OCI-LY3 (cell line): Measurements from ENCODE around the gene KAZN.

Source experiments
- H2AFZ ChIP-seq: fragments of 200-600, 300-600 bp; shearing (Covaris generic); 2 replicates; pipeline ENCODE4 v1.6.0; 2014; ENCODE audit warnings: antibody characterized with exemption, low read depth, low read length
- H3K27ac ChIP-seq: fragments of 200-600, 300-600 bp; sonication (generic); 2 replicates; pipeline ENCODE4 v1.5.1; 2014; ENCODE audit warnings: mild to moderate bottlenecking, low read length, moderate library complexity, mixed read lengths
- H3K27me3 ChIP-seq: fragments of 200-600, 300-600 bp; sonication (generic); 2 replicates; pipeline ENCODE4 v1.6.1; 2014; ENCODE audit warnings: low read depth, low read length, mixed read lengths
- H3K36me3 ChIP-seq: fragments of 200-600, 300-600 bp; sonication (generic); replicated peaks from 2 replicates; pipeline ENCODE3; 2014; ENCODE audit warnings: low read depth, low read length, mixed read lengths
- H3K4me1 ChIP-seq: fragments of 300-600, 200-600 bp; sonication (generic); 2 replicates; pipeline ENCODE4 v1.6.1; 2014; ENCODE audit warnings: low read length, mixed read lengths
- H3K4me2 ChIP-seq: fragments of 200-600, 300-600 bp; sonication (generic); 2 replicates; pipeline ENCODE4 v1.6.1; 2014; ENCODE audit warnings: low read length, mixed read lengths
- H3K4me3 ChIP-seq: fragments of 300-600, 200-600 bp; sonication (generic); 2 replicates; pipeline ENCODE4 v1.5.1; 2014; ENCODE audit warnings: antibody characterized with exemption, mild to moderate bottlenecking, low read length, moderate library complexity
- H3K79me2 ChIP-seq: fragments of 300-600, 200-600 bp; shearing (Covaris generic); 2 replicates; pipeline ENCODE4 v1.6.1; 2014; ENCODE audit warnings: mild to moderate bottlenecking, low read length, mixed read lengths
- H3K9ac ChIP-seq: fragments of 300-600, 200-600 bp; shearing (Covaris generic); 2 replicates; pipeline ENCODE4 v1.6.0; 2014; ENCODE audit warnings: mild to moderate bottlenecking, low read length, moderate library complexity
- H3K9me3 ChIP-seq: fragments of 200-600, 300-600 bp; shearing (Covaris generic); 2 replicates; pipeline ENCODE4 v1.6.1; 2014; ENCODE audit warnings: low read length, mixed read lengths; ENCODE audit not compliant: insufficient read depth
- H4K20me1 ChIP-seq: fragments of 200-600, 300-600 bp; sonication (generic); 2 replicates; pipeline ENCODE4 v1.6.1; 2016; ENCODE audit warnings: low read length, mixed read lengths; ENCODE audit not compliant: insufficient read depth
- CTCF ChIP-seq: fragments of 200-600, 300-600 bp; sonication (generic); IDR thresholded peaks from 2 replicates; pipeline ENCODE4 v1.5.1; 2014; ENCODE audit warnings: antibody characterized with exemption, low read length, low read depth
- EZH2phosphoT487 ChIP-seq: fragments of 200-600 bp; shearing (Covaris generic); IDR thresholded peaks from 2 replicates; pipeline ENCODE4 v1.6.1; 2018; ENCODE audit warnings: antibody characterized with exemption, mixed run types, low read depth

Gene KAZN

GRCh38 chr1:14941864-14942263 lies 343.4 kb downstream of the KAZN start:
- Histone ChIP-seq H3K4me3 (no peak overlapping the region), H2AFZ (no peak overlapping the region), H3K27me3 (no peaks in the 10 kb centered on the region), H4K20me1 (no peaks in the 10 kb centered on the region), H3K79me2 (no peaks in the 10 kb centered on the region), H3K36me3 (no peaks in the 10 kb centered on the region), H3K4me2 (no peak overlapping the region), H3K9ac (no peak overlapping the region), H3K9me3 (no peaks in the 10 kb centered on the region), H3K27ac (no peak overlapping the region), H3K4me1 (no peaks in the 10 kb centered on the region)
- TF ChIP-seq EZH2phosphoT487 (no peak), CTCF (no peak)

- Histone ChIP-seq H3K9me3 (no peaks in the 10 kb centered on the region), H3K9ac (no peak overlapping the region), H4K20me1 (no peaks in the 10 kb centered on the region), H3K4me3 (no peak overlapping the region), H3K4me1 (no peaks in the 10 kb centered on the region), H2AFZ (no peak overlapping the region), H3K4me2 (no peak overlapping the region), H3K27me3 (no peaks in the 10 kb centered on the region), H3K79me2 (no peaks in the 10 kb centered on the region), H3K27ac (no peak overlapping the region), H3K36me3 (no peaks in the 10 kb centered on the region)
- no peak for TF ChIP-seq CTCF
- TF ChIP-seq EZH2phosphoT487, result no peak
These were observed 346.0 kb downstream of the KAZN start for GRCh38 chr1:14944471-14944985.

- Histone ChIP-seq H4K20me1 (no peaks in the 10 kb centered on the region), H2AFZ (no peak overlapping the region), H3K36me3 (no peaks in the 10 kb centered on the region), H3K27me3 (no peaks in the 10 kb centered on the region), H3K4me1 (no peaks in the 10 kb centered on the region), H3K4me3 (no peak overlapping the region), H3K27ac (no peak overlapping the region), H3K9ac (no peak overlapping the region), H3K9me3 (no peaks in the 10 kb centered on the region), H3K79me2 (no peaks in the 10 kb centered on the region), H3K4me2 (no peak overlapping the region)
- TF ChIP-seq EZH2phosphoT487 (no peak), CTCF (no peak)
These were observed 346.9 kb downstream of the KAZN start for GRCh38 chr1:14945132-14946010.

DNA sequence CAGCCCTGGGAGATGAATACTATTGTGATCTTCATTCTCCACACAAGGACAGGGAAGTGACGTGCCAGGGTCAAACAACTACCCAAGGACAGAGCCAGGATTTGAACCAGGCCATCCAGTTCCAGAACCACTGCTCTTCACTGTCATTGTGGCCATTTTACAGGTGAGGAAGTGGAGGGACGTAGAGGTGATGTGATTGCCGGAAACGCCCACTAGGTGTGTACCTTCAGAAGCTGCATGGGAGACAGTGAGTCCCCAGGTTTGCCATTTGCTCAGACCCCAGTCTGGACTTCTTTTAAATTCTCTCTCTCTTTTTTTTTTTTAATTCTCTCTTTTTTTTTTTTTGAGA lies 347.5 kb downstream of the KAZN start:
- Histone ChIP-seq H3K9ac (no peak overlapping the region), H2AFZ (no peak overlapping the region)

More for the DNA sequence above, 347.5 kb downstream of the KAZN start:
- Histone ChIP-seq H3K4me2 (no peak overlapping the region), H3K9me3 (no peaks in the 10 kb centered on the region), H3K36me3 (no peaks in the 10 kb centered on the region), H3K4me1 (no peaks in the 10 kb centered on the region), H4K20me1 (no peaks in the 10 kb centered on the region), H3K27me3 (no peaks in the 10 kb centered on the region), H3K4me3 (no peak overlapping the region), H3K79me2 (no peaks in the 10 kb centered on the region), H3K27ac (no peak overlapping the region)
- TF ChIP-seq CTCF, result no peak
- no peak for TF ChIP-seq EZH2phosphoT487
